HepG2 (cell line): ENCODE results near the gene RASSF7.

ENCODE experiments used
- ATF1 ChIP-seq: IDR thresholded peaks from 2 replicates; pipeline ENCODE4 v1.6.1; 2016; ENCODE audit warnings: mild to moderate bottlenecking, control low read depth
- CEBPB ChIP-seq: IDR thresholded peaks from 2 replicates; pipeline ENCODE4 v1.6.1; 2011; ENCODE audit warnings: low read depth, low read length, improper control_type of control experiment, borderline replicate concordance
- CTCF ChIP-seq: sonication (generic); formaldehyde crosslinking; IDR thresholded peaks from 2 replicates; pipeline ENCODE4 v1.5.0; 2020; ENCODE audit warnings: mild to moderate bottlenecking, missing genetic modification reagents, moderate library complexity
- EZH2 ChIP-seq: conservative IDR thresholded peaks from 2 replicates; pipeline ENCODE4 v1.6.1; 2012; ENCODE audit warnings: mild to moderate bottlenecking, low read depth, low read length, moderate library complexity
- GABPA ChIP-seq, 2 experiments: IDR thresholded peaks; 2 replicates each; pipeline ENCODE4 v1.6.1; 2011 to 2016; ENCODE audit warnings: low read depth in 2 of 2, low read length in 1 of 2, missing biosample characterization in 1 of 2, missing genetic modification characterization in 1 of 2
- HDAC6 ChIP-seq: fragments of 200-600 bp; sonication (generic); IDR thresholded peaks from 2 replicates; pipeline ENCODE4 v1.7.0; 2017; ENCODE audit warnings: mild to moderate bottlenecking, antibody characterized with exemption, low read length, low read depth
- NFIC ChIP-seq: IDR thresholded peaks from 2 replicates; pipeline ENCODE4 v1.6.1; 2012; ENCODE audit warnings: mild to moderate bottlenecking, low read length, inconsistent platforms
- NR3C1 ChIP-seq: sonication (generic); formaldehyde crosslinking; IDR thresholded peaks from 2 replicates; pipeline ENCODE4 v1.4.0; 2020; ENCODE audit warnings: missing genetic modification reagents
- PAX8 ChIP-seq: sonication (generic); formaldehyde crosslinking; IDR thresholded peaks from 2 replicates; pipeline ENCODE4 v1.8.0; 2022; ENCODE audit warnings: mild to moderate bottlenecking, missing genetic modification reagents, borderline replicate concordance
- PRDM15 ChIP-seq: sonication (generic); formaldehyde crosslinking; IDR thresholded peaks from 2 replicates; pipeline ENCODE4 v1.4.0; 2020; ENCODE audit warnings: missing genetic modification reagents
- REST ChIP-seq, 2 experiments: IDR thresholded peaks; 2 replicates each; pipeline ENCODE4 v1.6.1; 2011 to 2012; ENCODE audit warnings: low read length in 2 of 2, borderline replicate concordance in 1 of 2, low read depth in 1 of 2, mild to moderate bottlenecking in 1 of 2, moderate library complexity in 1 of 2
- ZFX ChIP-seq: sonication (generic); formaldehyde crosslinking; IDR thresholded peaks from 2 replicates; pipeline ENCODE4 v1.4.0; 2020; ENCODE audit warnings: mild to moderate bottlenecking, low read depth, missing genetic modification reagents, moderate library complexity
- ZNF576 ChIP-seq: sonication (generic); formaldehyde crosslinking; IDR thresholded peaks from 2 replicates; pipeline ENCODE4 v1.4.0; 2020; ENCODE audit warnings: mild to moderate bottlenecking, missing genetic modification reagents

- TF ChIP-seq PRDM15 (CRISPR knock-in tag) (no peak), CTCF (CRISPR knock-in tag) (0 out of 2 replicates have a peak, but pooled peaks have one; percentile 11), EZH2 (no peak), NFIC (no peak), REST (IDR thresholded peaks at IDR 0.05; ENCODE audit: borderline replicate concordance in 1 of 2, low read depth in 1 of 2, low read length in 2 of 2) (no peak), ATF1 (CRISPR knock-in tag) (no peak), HDAC6 (no peak), NR3C1 (no peak), CEBPB (no peak), GABPA (IDR thresholded peaks at IDR 0.05; ENCODE audit: low read depth, low read length) (no peak), GABPA (CRISPR knock-in tag; IDR thresholded peaks at IDR 0.05; ENCODE audit: low read depth) (no peak), ZNF576 (no peak), PAX8 (CRISPR knock-in tag) (no peak), ZFX (no peak)
Observed at GRCh38 chr11:601573-602245, 40.9 kb downstream of the RASSF7 start.
